H9 (cell line): ENCODE measurements around the gene DYNLT4. TPM values are rescaled to one million over a fixed set of nuclear protein-coding genes. Genes with fewer than 3 reads are reported as not detected.

Source experiments
- DNase-seq: peaks from one replicate; pipeline ENCODE4 v3.0.0-alpha.2; 2017
- H2AFZ ChIP-seq: one replicate; pipeline ENCODE4 v1.6.1; 2013; ENCODE audit warnings: mild to moderate bottlenecking, low read length, control low read depth, moderate library complexity
- H2AK5ac ChIP-seq: 2 replicates; pipeline ENCODE4 v1.6.1; 2013; ENCODE audit warnings: low read length, control low read depth, mixed read lengths; ENCODE audit not compliant: insufficient read length
- H2BK120ac ChIP-seq: one replicate; pipeline ENCODE4 v1.6.1; 2013; ENCODE audit warnings: low read depth, mild to moderate bottlenecking, low read length, control low read depth, inconsistent platforms; ENCODE audit not compliant: poor library complexity, severe bottlenecking
- H2BK12ac ChIP-seq: 2 replicates; pipeline ENCODE4 v1.6.1; 2013; ENCODE audit warnings: low read length, control low read depth, mixed read lengths, low read depth; ENCODE audit not compliant: insufficient read length
- H2BK15ac ChIP-seq: 2 replicates; pipeline ENCODE4 v1.6.1; 2013; ENCODE audit warnings: low read depth, low read length, control low read depth
- H2BK20ac ChIP-seq: one replicate; pipeline ENCODE4 v1.6.1; 2013; ENCODE audit warnings: low read depth, mild to moderate bottlenecking, low read length, control low read depth, inconsistent platforms; ENCODE audit not compliant: poor library complexity, severe bottlenecking
- H2BK5ac ChIP-seq: 2 replicates; pipeline ENCODE4 v1.6.1; 2013; ENCODE audit warnings: low read length, control low read depth, mixed read lengths; ENCODE audit not compliant: insufficient read length
- H3K14ac ChIP-seq: 2 replicates; pipeline ENCODE4 v1.6.1; 2013; ENCODE audit warnings: low read length, control low read depth; ENCODE audit not compliant: insufficient read depth
- H3K18ac ChIP-seq: 2 replicates; pipeline ENCODE4 v1.6.1; 2013; ENCODE audit warnings: low read depth, mild to moderate bottlenecking, mixed read lengths, low read length, control low read depth; ENCODE audit not compliant: insufficient read length
- H3K23ac ChIP-seq: 2 replicates; pipeline ENCODE4 v1.6.1; 2013; ENCODE audit warnings: low read length, control low read depth, mixed read lengths, low read depth; ENCODE audit not compliant: insufficient read length
- H3K23me2 ChIP-seq: 2 replicates; pipeline ENCODE4 v1.6.1; 2013; ENCODE audit warnings: low read depth, mild to moderate bottlenecking, mixed read lengths, low read length, control low read depth; ENCODE audit not compliant: insufficient read length, poor library complexity, severe bottlenecking
- H3K27ac ChIP-seq: 2 replicates; pipeline ENCODE4 v1.5.1; 2013; ENCODE audit warnings: low read length, control low read depth, mixed read lengths, low read depth; ENCODE audit not compliant: insufficient read length
- H3K27me3 ChIP-seq: 2 replicates; pipeline ENCODE4 v1.6.1; 2013; ENCODE audit warnings: low read length, control low read depth, inconsistent platforms; ENCODE audit not compliant: insufficient read depth
- H3K4ac ChIP-seq: 2 replicates; pipeline ENCODE4 v1.6.1; 2013; ENCODE audit warnings: low read depth, mild to moderate bottlenecking, control low read depth, inconsistent platforms, low read length, moderate library complexity
- H3K4me1 ChIP-seq: 2 replicates; pipeline ENCODE4 v1.6.1; 2013; ENCODE audit warnings: low read length, control low read depth, inconsistent platforms; ENCODE audit not compliant: insufficient read depth
- H3K4me2 ChIP-seq: 2 replicates; pipeline ENCODE4 v1.6.1; 2013; ENCODE audit warnings: low read length, control low read depth, mixed read lengths; ENCODE audit not compliant: insufficient read length, insufficient read depth
- H3K56ac ChIP-seq: 2 replicates; pipeline ENCODE4 v1.6.1; 2013; ENCODE audit warnings: low read depth, mild to moderate bottlenecking, mixed read lengths, low read length, control low read depth; ENCODE audit not compliant: insufficient read length
- H3K79me1 ChIP-seq: 2 replicates; pipeline ENCODE4 v1.6.1; 2013; ENCODE audit warnings: low read depth, mild to moderate bottlenecking, moderate library complexity, low read length, control low read depth, inconsistent platforms; ENCODE audit not compliant: insufficient read depth, poor library complexity, severe bottlenecking
- H3K79me2 ChIP-seq: 2 replicates; pipeline ENCODE4 v1.6.1; 2013; ENCODE audit warnings: low read length, control low read depth, inconsistent platforms; ENCODE audit not compliant: insufficient read depth
- H3K9ac ChIP-seq: 2 replicates; pipeline ENCODE4 v1.6.1; 2013; ENCODE audit warnings: low read length, control low read depth, mixed read lengths; ENCODE audit not compliant: insufficient read length; ENCODE audit errors: extremely low read depth
- H3K9me3 ChIP-seq: one replicate; pipeline ENCODE4 v1.6.1; 2013; ENCODE audit warnings: low read depth, low read length, inconsistent platforms; ENCODE audit not compliant: control insufficient read depth
- H3T11ph ChIP-seq: one replicate; pipeline ENCODE4 v1.6.1; 2013; ENCODE audit warnings: mild to moderate bottlenecking, low read length, control low read depth, inconsistent platforms
- H4K20me1 ChIP-seq: one replicate; pipeline ENCODE4 v1.6.1; 2013; ENCODE audit not compliant: control insufficient read depth, insufficient read length, insufficient read depth
- H4K5ac ChIP-seq: 2 replicates; pipeline ENCODE4 v1.6.1; 2013; ENCODE audit warnings: low read depth, mild to moderate bottlenecking, mixed read lengths, low read length, control low read depth; ENCODE audit not compliant: insufficient read length
- H4K8ac ChIP-seq: replicated peaks from 2 replicates; pipeline ENCODE4 v1.6.1; 2013; ENCODE audit warnings: low read length, control low read depth, mixed read lengths, low read depth; ENCODE audit not compliant: insufficient read length
- H4K91ac ChIP-seq: 2 replicates; pipeline ENCODE4 v1.6.1; 2013; ENCODE audit warnings: low read depth, mild to moderate bottlenecking, moderate library complexity, mixed read lengths, low read length, control low read depth; ENCODE audit not compliant: insufficient read length
- H3K27ac Mint-ChIP-seq, 3 experiments: 2 replicates in 2 of 3; 3 replicates in 1 of 3; pipeline ENCODE4 v1.8.0; 2020 to 2021; ENCODE audit warnings: mixed read lengths in 3 of 3, mild to moderate bottlenecking in 1 of 3, moderate library complexity in 1 of 3
- H3K27me3 Mint-ChIP-seq: 2 replicates; pipeline ENCODE4 v1.8.0; 2021; ENCODE audit warnings: low read depth, mild to moderate bottlenecking, moderate library complexity, mixed read lengths
- H3K36me3 Mint-ChIP-seq, 3 experiments: 2 replicates in 2 of 3; 3 replicates in 1 of 3; pipeline ENCODE4 v1.8.0; 2020 to 2021; ENCODE audit warnings: low read depth in 3 of 3, mixed read lengths in 3 of 3; ENCODE audit not compliant: insufficient read depth in 1 of 3
- H3K4me1 Mint-ChIP-seq, 2 experiments: 2 replicates each; pipeline ENCODE4 v1.8.0; 2020; ENCODE audit warnings: mixed read lengths in 2 of 2
- H3K4me3 Mint-ChIP-seq, 2 experiments: 2 replicates in 1 of 2; 3 replicates in 1 of 2; pipeline ENCODE4 v1.8.0; 2020 to 2021; ENCODE audit warnings: mild to moderate bottlenecking in 2 of 2, mixed read lengths in 2 of 2, moderate library complexity in 1 of 2
- H3K9me3 Mint-ChIP-seq, 2 experiments: 2 replicates in 1 of 2; 3 replicates in 1 of 2; pipeline ENCODE4 v1.8.0; 2020; ENCODE audit warnings: mild to moderate bottlenecking in 2 of 2, mixed read lengths in 2 of 2, moderate library complexity in 1 of 2
- WGBS: extraction: QIAGEN DNeasy Blood & Tissue Kit; methylation state at CpG from one replicate; pipeline ENCODE4 v1.1.7; 2013; ENCODE audit warnings: missing lambda C conversion rate, low lambda C conversion rate, mixed read lengths; ENCODE audit not compliant: insufficient read length; ENCODE audit errors: extremely low coverage; 5-methylcytosine and 5-hydroxymethylcytosine counted together
- total RNA-seq: library from RNA; stranded (reverse); gene quantifications from 2 replicates; pipeline ENCODE4 v1.2.1, GENCODE V29; 2021
- TF ChIP-seq, protein P1 (sequence below): fragments of 200-600 bp; sonication (generic); conservative IDR thresholded peaks from 3 replicates; pipeline ENCODE4 v1.8.0; 2021; ENCODE audit warnings: antibody characterized with exemption, mild to moderate bottlenecking

The DYNLT4 gene
- total RNA-seq, 1 experiment from 2014 or later = not detected

GRCh38 chr1:44822131-44822701, 15.1 kb upstream of the DYNLT4 start:
- no peak overlapping the region for H2BK5ac ChIP-seq
- H3K4me2 ChIP-seq = no peak overlapping the region
- no peak for DNase-seq
- no peak overlapping the region for H3K23ac ChIP-seq
- no peak overlapping the region for H2BK20ac ChIP-seq
- H3K4me1 ChIP-seq = no peaks in the 10 kb centered on the region
- H4K8ac ChIP-seq = no peak overlapping the region
- H3K9me3 ChIP-seq = no peaks in the 10 kb centered on the region
- Mint-ChIP-seq H3K4me1 (peaks cover 20 to 23% of the 10 kb centered on the region in 2 experiments), H3K9me3 (no peaks in the 10 kb centered on the region; a peak in 1 of 5 replicates), H3K36me3 (no peaks in the 10 kb centered on the region), H3K4me3 (no peak overlapping the region), H3K27ac (no peak overlapping the region), H3K27me3 (no peaks in the 10 kb centered on the region)
- no peak overlapping the region for H4K5ac ChIP-seq
- TF ChIP-seq, protein P1, sequence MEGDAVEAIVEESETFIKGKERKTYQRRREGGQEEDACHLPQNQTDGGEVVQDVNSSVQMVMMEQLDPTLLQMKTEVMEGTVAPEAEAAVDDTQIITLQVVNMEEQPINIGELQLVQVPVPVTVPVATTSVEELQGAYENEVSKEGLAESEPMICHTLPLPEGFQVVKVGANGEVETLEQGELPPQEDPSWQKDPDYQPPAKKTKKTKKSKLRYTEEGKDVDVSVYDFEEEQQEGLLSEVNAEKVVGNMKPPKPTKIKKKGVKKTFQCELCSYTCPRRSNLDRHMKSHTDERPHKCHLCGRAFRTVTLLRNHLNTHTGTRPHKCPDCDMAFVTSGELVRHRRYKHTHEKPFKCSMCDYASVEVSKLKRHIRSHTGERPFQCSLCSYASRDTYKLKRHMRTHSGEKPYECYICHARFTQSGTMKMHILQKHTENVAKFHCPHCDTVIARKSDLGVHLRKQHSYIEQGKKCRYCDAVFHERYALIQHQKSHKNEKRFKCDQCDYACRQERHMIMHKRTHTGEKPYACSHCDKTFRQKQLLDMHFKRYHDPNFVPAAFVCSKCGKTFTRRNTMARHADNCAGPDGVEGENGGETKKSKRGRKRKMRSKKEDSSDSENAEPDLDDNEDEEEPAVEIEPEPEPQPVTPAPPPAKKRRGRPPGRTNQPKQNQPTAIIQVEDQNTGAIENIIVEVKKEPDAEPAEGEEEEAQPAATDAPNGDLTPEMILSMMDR = no peak
- no peak overlapping the region for H3T11ph ChIP-seq
- no peak overlapping the region; the same call in 1 of the 2 replicates for H2BK15ac ChIP-seq
- H3K27me3 ChIP-seq = no peaks in the 10 kb centered on the region
- H2BK12ac ChIP-seq = no peak overlapping the region
- H2AK5ac ChIP-seq = no peak overlapping the region
- no peak overlapping the region for H3K14ac ChIP-seq
- H3K79me2 ChIP-seq = no peaks in the 10 kb centered on the region
- H3K4ac ChIP-seq = no peak overlapping the region
- H3K18ac ChIP-seq = no peak overlapping the region
- no peaks in the 10 kb centered on the region for H4K20me1 ChIP-seq
- no peaks in the 10 kb centered on the region for H3K79me1 ChIP-seq
- H3K23me2 ChIP-seq = peaks cover 8% of the 10 kb centered on the region
- no peak overlapping the region for H3K9ac ChIP-seq
- H4K91ac ChIP-seq = no peak overlapping the region
- no peak overlapping the region for H3K56ac ChIP-seq
- WGBS = no CpG with 5 or more reads among the region's 6 CpGs
- no peak overlapping the region for H2BK120ac ChIP-seq
- H3K27ac ChIP-seq = no peak overlapping the region
- no peak overlapping the region for H2AFZ ChIP-seq
